Liver (tissue), 2 donors: Measurements from ENCODE around the gene KRT86.
"Not testable (repeated sequence)": the region's sequence is repeated elsewhere in the genome, so short reads cannot be mapped to it uniquely, and the experiment has no call there.

Source experiments
- CTCF ChIP-seq: fragments of 150-350 bp; IDR thresholded peaks from 2 replicates; pipeline ENCODE4 v1.5.1; 2017; ENCODE audit warnings: improper control_type of control experiment, low read depth, low read length; ENCODE audit not compliant: missing input control
- YY1 ChIP-seq: IDR thresholded peaks from 2 replicates; pipeline ENCODE4 v1.6.1; 2016; ENCODE audit warnings: antibody characterized with exemption, mild to moderate bottlenecking
- donor health status: healthy.

GRCh38 chr12:52315721-52316120, 41.3 kb downstream of the KRT86 start:
- TF ChIP-seq CTCF = peak; percentile 17
- not testable (repeated sequence) for TF ChIP-seq YY1
